ENCODE results near the gene NUP188.

The NUP188 gene

DNA sequence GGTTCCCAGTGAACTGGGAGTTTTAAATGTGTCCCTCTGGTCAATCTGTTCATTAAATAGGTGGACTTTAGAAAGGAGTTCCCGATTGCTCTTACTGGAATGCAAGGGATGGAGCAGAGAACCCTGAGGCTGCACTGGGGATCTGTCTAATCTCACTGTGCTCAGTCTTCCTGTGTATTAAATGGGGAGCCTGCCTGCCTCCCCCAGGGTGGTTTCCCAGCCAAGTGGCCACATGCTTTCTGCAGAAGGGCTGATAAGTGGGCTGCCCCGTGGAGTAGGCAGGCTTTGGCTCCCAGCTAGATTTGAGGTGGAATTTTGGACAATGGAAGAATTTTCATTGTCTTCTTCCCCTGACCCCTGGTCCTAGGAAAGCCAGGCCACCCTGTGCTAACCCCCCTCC lies 40.8 kb upstream of the NUP188 start:
- no peak overlapping the region for H3K4me3 ChIP-seq (replicated peaks; ENCODE audit: insufficient read depth, low read length)
- TF ChIP-seq, protein P1, sequence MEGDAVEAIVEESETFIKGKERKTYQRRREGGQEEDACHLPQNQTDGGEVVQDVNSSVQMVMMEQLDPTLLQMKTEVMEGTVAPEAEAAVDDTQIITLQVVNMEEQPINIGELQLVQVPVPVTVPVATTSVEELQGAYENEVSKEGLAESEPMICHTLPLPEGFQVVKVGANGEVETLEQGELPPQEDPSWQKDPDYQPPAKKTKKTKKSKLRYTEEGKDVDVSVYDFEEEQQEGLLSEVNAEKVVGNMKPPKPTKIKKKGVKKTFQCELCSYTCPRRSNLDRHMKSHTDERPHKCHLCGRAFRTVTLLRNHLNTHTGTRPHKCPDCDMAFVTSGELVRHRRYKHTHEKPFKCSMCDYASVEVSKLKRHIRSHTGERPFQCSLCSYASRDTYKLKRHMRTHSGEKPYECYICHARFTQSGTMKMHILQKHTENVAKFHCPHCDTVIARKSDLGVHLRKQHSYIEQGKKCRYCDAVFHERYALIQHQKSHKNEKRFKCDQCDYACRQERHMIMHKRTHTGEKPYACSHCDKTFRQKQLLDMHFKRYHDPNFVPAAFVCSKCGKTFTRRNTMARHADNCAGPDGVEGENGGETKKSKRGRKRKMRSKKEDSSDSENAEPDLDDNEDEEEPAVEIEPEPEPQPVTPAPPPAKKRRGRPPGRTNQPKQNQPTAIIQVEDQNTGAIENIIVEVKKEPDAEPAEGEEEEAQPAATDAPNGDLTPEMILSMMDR (IDR thresholded peaks at IDR 0.05; ENCODE audit: insufficient read depth, low read length) = no peak
- TF ChIP-seq POLR2AphosphoS5 (IDR thresholded peaks at IDR 0.05; ENCODE audit: low read depth) = no peak
- TF ChIP-seq, protein P2, sequence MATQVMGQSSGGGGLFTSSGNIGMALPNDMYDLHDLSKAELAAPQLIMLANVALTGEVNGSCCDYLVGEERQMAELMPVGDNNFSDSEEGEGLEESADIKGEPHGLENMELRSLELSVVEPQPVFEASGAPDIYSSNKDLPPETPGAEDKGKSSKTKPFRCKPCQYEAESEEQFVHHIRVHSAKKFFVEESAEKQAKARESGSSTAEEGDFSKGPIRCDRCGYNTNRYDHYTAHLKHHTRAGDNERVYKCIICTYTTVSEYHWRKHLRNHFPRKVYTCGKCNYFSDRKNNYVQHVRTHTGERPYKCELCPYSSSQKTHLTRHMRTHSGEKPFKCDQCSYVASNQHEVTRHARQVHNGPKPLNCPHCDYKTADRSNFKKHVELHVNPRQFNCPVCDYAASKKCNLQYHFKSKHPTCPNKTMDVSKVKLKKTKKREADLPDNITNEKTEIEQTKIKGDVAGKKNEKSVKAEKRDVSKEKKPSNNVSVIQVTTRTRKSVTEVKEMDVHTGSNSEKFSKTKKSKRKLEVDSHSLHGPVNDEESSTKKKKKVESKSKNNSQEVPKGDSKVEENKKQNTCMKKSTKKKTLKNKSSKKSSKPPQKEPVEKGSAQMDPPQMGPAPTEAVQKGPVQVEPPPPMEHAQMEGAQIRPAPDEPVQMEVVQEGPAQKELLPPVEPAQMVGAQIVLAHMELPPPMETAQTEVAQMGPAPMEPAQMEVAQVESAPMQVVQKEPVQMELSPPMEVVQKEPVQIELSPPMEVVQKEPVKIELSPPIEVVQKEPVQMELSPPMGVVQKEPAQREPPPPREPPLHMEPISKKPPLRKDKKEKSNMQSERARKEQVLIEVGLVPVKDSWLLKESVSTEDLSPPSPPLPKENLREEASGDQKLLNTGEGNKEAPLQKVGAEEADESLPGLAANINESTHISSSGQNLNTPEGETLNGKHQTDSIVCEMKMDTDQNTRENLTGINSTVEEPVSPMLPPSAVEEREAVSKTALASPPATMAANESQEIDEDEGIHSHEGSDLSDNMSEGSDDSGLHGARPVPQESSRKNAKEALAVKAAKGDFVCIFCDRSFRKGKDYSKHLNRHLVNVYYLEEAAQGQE (IDR thresholded peaks at IDR 0.05; ENCODE audit: insufficient replicate concordance, low read depth) = no peak
- TF ChIP-seq SPI1 (IDR thresholded peaks at IDR 0.05; ENCODE audit: borderline replicate concordance, low read depth) = no peak
- TF ChIP-seq GABPA (IDR thresholded peaks at IDR 0.05; ENCODE audit: low read depth) = no peak
- no peak for DNase-seq (ENCODE audit: low read depth in 1 of 2, low spot score in 1 of 2)
- no peak overlapping the region for H3K27ac ChIP-seq (replicated peaks)
- H3K27me3 ChIP-seq (ENCODE audit: insufficient read depth, poor library complexity, severe bottlenecking) = no peaks in the 10 kb centered on the region

- Histone ChIP-seq H3K27ac (replicated peaks) (no peak overlapping the region), H3K4me3 (replicated peaks; ENCODE audit: insufficient read depth, low read length) (no peak overlapping the region), H3K27me3 (ENCODE audit: insufficient read depth, poor library complexity, severe bottlenecking) (no peaks in the 10 kb centered on the region)
- TF ChIP-seq, protein P2 (IDR thresholded peaks at IDR 0.05; ENCODE audit: insufficient replicate concordance, low read depth) = no peak
- TF ChIP-seq, protein P1 (IDR thresholded peaks at IDR 0.05; ENCODE audit: insufficient read depth, low read length) = no peak
- TF ChIP-seq POLR2AphosphoS5 (IDR thresholded peaks at IDR 0.05; ENCODE audit: low read depth) = no peak
- TF ChIP-seq SPI1 (IDR thresholded peaks at IDR 0.05; ENCODE audit: borderline replicate concordance, low read depth) = no peak
- no peak for TF ChIP-seq GABPA (IDR thresholded peaks at IDR 0.05; ENCODE audit: low read depth)
- no peak for DNase-seq (ENCODE audit: low read depth in 1 of 2, low spot score in 1 of 2)
Observed at GRCh38 chr9:128908372-128908771, 39.1 kb upstream of the NUP188 start.

- Histone ChIP-seq H3K4me3 (replicated peaks; ENCODE audit: insufficient read depth, low read length) (no peak overlapping the region), H3K27me3 (ENCODE audit: insufficient read depth, poor library complexity, severe bottlenecking) (no peaks in the 10 kb centered on the region), H3K27ac (replicated peaks) (no peak overlapping the region)
- DNase-seq (ENCODE audit: low read depth in 1 of 2, low spot score in 1 of 2) = no peak
- TF ChIP-seq, protein P2 (IDR thresholded peaks at IDR 0.05; ENCODE audit: insufficient replicate concordance, low read depth) = no peak
- TF ChIP-seq POLR2AphosphoS5 (IDR thresholded peaks at IDR 0.05; ENCODE audit: low read depth) (no peak), SPI1 (IDR thresholded peaks at IDR 0.05; ENCODE audit: borderline replicate concordance, low read depth) (no peak), GABPA (IDR thresholded peaks at IDR 0.05; ENCODE audit: low read depth) (no peak)
- TF ChIP-seq, protein P1 (IDR thresholded peaks at IDR 0.05; ENCODE audit: insufficient read depth, low read length) = no peak
Observed at GRCh38 chr9:128909859-128910258, 37.6 kb upstream of the NUP188 start.
